A673 (cell line): Measurements from ENCODE around the gene SERINC2. TPM values are rescaled to one million over a fixed set of nuclear protein-coding genes. Genes with fewer than 3 reads are reported as not detected.

Experiments used
- BruUV-seq: library from RNA; stranded (reverse); fragments of 400-500 nt; replicated peaks from 2 replicates; lab custom pipeline; 2021; lab: Mats Ljungman, UMichigan
- CTCF ChIA-PET: fragments of 300-600 bp; sonication (Branson Sonifier 250); formaldehyde crosslinking; loops from one replicate; lab custom pipeline; 2022; ENCODE audit warnings: antibody characterized with exemption; lab: Charles Lee
- POLR2A ChIA-PET: fragments of 300-600 bp; sonication (Branson Sonifier 250); formaldehyde crosslinking; loops from one replicate; lab custom pipeline; 2022; ENCODE audit warnings: antibody characterized with exemption; ENCODE audit not compliant: low non-redundant PET; lab: Charles Lee
- DNase-seq: peaks from one replicate; pipeline ENCODE4 v3.0.0-alpha.2; 2015; ENCODE audit warnings: low spot score
- H3K27ac ChIP-seq: fragments of 200-600 bp; sonication (generic); 2 replicates; pipeline ENCODE4 v1.5.1; 2016; ENCODE audit warnings: mixed run types, low read depth, mild to moderate bottlenecking, mixed read lengths, antibody characterized with exemption, low read length; ENCODE audit not compliant: poor library complexity, severe bottlenecking
- H3K27me3 ChIP-seq: fragments of 200-600 bp; sonication (generic); replicated peaks from 2 replicates; pipeline ENCODE4 v1.6.1; 2017; ENCODE audit warnings: mixed run types, low read depth, mild to moderate bottlenecking, mixed read lengths, antibody characterized with exemption, low read length; ENCODE audit not compliant: insufficient read depth, poor library complexity
- H3K36me3 ChIP-seq: fragments of 200-600 bp; sonication (generic); 2 replicates; pipeline ENCODE4 v1.6.1; 2016; ENCODE audit warnings: mixed run types, mild to moderate bottlenecking, mixed read lengths, antibody characterized with exemption, low read length; ENCODE audit not compliant: insufficient read depth, poor library complexity, severe bottlenecking
- H3K4me1 ChIP-seq: fragments of 200-600 bp; sonication (generic); 2 replicates; pipeline ENCODE4 v1.6.1; 2017; ENCODE audit warnings: mixed run types, mild to moderate bottlenecking, mixed read lengths, antibody characterized with exemption, low read length; ENCODE audit not compliant: insufficient read depth, poor library complexity, severe bottlenecking
- H3K4me3 ChIP-seq: fragments of 200-600 bp; sonication (generic); 2 replicates; pipeline ENCODE4 v1.5.1; 2016; ENCODE audit warnings: low read depth, mixed run types, mild to moderate bottlenecking, mixed read lengths, low read length; ENCODE audit not compliant: poor library complexity, severe bottlenecking
- H3K9me3 ChIP-seq: fragments of 200-600 bp; sonication (generic); 2 replicates; pipeline ENCODE4 v1.6.1; 2016; ENCODE audit warnings: mixed run types, low read depth, mild to moderate bottlenecking, mixed read lengths, antibody characterized with exemption, low read length; ENCODE audit not compliant: poor library complexity, severe bottlenecking
- CTCF ChIP-seq: fragments of 300-800, 200-600 bp; sonication (generic); conservative IDR thresholded peaks from 2 replicates; pipeline ENCODE4 v1.5.1; 2017; ENCODE audit warnings: low read depth, mild to moderate bottlenecking, antibody characterized with exemption, low read length, moderate library complexity, mixed read lengths
- EZH2 ChIP-seq: fragments of 200-600 bp; sonication (generic); IDR thresholded peaks from 2 replicates; pipeline ENCODE4 v1.6.1; 2017; ENCODE audit warnings: borderline replicate concordance, low read depth, mild to moderate bottlenecking, mixed read lengths, antibody characterized with exemption, low read length; ENCODE audit not compliant: poor library complexity, severe bottlenecking
- intact Hi-C: fragments of 100-400 bp; cut with micrococcal nuclease; formaldehyde crosslinking; loops from one replicate; pipeline ENCODE4 v1.10.0; 2022; ENCODE audit not compliant: unreplicated experiment
- total RNA-seq: library from RNA; stranded (reverse); gene quantifications from 2 replicates; pipeline ENCODE4 v1.2.3, GENCODE V29; 2021

SERINC2 gene
- total RNA-seq, 1 experiment from 2014 or later: 0.30 TPM

GRCh38 chr1:31447210-31447609 lies 34.2 kb downstream of the SERINC2 start:
- Histone ChIP-seq H3K4me3 (no peak overlapping the region), H3K27ac (no peak overlapping the region), H3K36me3 (no peaks in the 10 kb centered on the region), H3K9me3 (no peaks in the 10 kb centered on the region), H3K4me1 (no peaks in the 10 kb centered on the region), H3K27me3 (peaks cover 5% of the 10 kb centered on the region)
- no peak for TF ChIP-seq CTCF
- no peak for TF ChIP-seq EZH2
- intact Hi-C loops: no loop called here
- ChIA-PET CTCF (no interaction called here), POLR2A (no interaction called here)
- BruUV-seq: no TSS peak
- no peak for DNase-seq

GRCh38 chr1:31453384-31454079 lies 40.5 kb downstream of the SERINC2 start:
- no peak for DNase-seq
- intact Hi-C loops: no loop called here
- Histone ChIP-seq H3K9me3 (peaks cover 12% of the 10 kb centered on the region), H3K36me3 (no peaks in the 10 kb centered on the region), H3K27me3 (peaks cover 6% of the 10 kb centered on the region), H3K4me1 (no peaks in the 10 kb centered on the region), H3K27ac (no peak overlapping the region), H3K4me3 (no peak overlapping the region)
- TF ChIP-seq EZH2 (no peak), CTCF (no peak)
- ChIA-PET POLR2A (no interaction called here), CTCF (no interaction called here)
- BruUV-seq: no TSS peak

GRCh38 chr1:31458287-31458896 lies 45.4 kb downstream of the SERINC2 start:
- TF ChIP-seq EZH2: no peak
- TF ChIP-seq CTCF: no peak
- Histone ChIP-seq H3K27me3 (peaks cover 11% of the 10 kb centered on the region), H3K36me3 (no peaks in the 10 kb centered on the region), H3K27ac (no peak overlapping the region), H3K4me3 (no peak overlapping the region), H3K4me1 (no peaks in the 10 kb centered on the region), H3K9me3 (peaks cover 21% of the 10 kb centered on the region)
- intact Hi-C loops: no loop called here
- CTCF ChIA-PET: no interaction called here
- POLR2A ChIA-PET: no interaction called here
- no peak for DNase-seq
- BruUV-seq: no TSS peak
